ENCODE results near the gene EXOC3L4. TPM values are rescaled to one million over a fixed set of nuclear protein-coding genes. Genes with fewer than 3 reads are reported as not detected.
A peak's percentile ranks its signal among the peaks of the same experiment; 100 is the strongest.
"Not testable (repeated sequence)": the region's sequence is repeated elsewhere in the genome, so short reads cannot be mapped to it uniquely, and the experiment has no call there.

EXOC3L4 gene
- under 1 TPM in 2 of 4 donors, not detected in 2; 0.64 to 0.75 TPM for total RNA-seq

GRCh38 chr14:103094406-103095209, at the start of gene EXOC3L4:
Gene EXOC3L4, plus strand, starts transcription at chr14:103094725. Its CDS starts 5,495 bp downstream, at chr14:103100220.
- WGBS, 2 donors = 71 to 83% methylated on average over 17 to 20 of the region's 23 CpGs
- no peak for TF ChIP-seq POLR2A (IDR thresholded peaks at IDR 0.05)
- DNase-seq (ENCODE audit: low spot score in 2 of 2) = no peak
- H3K4me3 ChIP-seq (ENCODE audit: low read depth, poor library complexity, severe bottlenecking) = no peak within 1 kb of the TSS
- intact Hi-C loops (cut with DNase I; ENCODE audit: low total_unique reads) = no loop called here

DNA sequence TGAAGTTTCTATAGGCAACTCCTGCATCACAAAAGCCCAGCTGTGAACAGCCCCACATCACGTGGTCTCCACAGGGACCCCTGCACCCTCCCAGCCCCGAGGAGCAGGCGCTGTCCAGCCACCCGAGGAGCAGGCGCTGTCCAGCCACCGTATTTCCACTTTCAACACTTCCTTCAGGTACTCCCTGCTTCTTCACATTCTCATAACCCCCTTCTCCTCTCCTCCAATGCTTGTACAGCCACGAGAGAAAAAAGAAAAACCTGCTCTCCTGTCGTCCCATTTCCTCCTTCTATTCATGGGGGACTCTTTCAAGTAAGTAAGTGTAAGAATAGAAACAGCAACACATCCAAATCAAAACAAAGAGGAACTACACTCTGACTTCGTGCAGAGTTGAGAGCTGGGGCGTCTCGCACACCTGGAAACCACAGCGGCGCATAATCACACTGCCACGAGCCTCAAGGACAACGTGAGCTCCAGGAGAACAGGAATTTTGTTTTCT, 49.1 kb upstream of the EXOC3L4 start:
- WGBS, 2 donors = 48 to 61% methylated on average over 15 of the region's 15 CpGs
- TF ChIP-seq POLR2A (IDR thresholded peaks at IDR 0.05) = no peak
- intact Hi-C loops (cut with DNase I; ENCODE audit: low total_unique reads) = no loop called here
- no peak for DNase-seq (ENCODE audit: low spot score in 2 of 2)
- H3K4me3 ChIP-seq (ENCODE audit: low read depth, poor library complexity, severe bottlenecking) = no peak overlapping the region

DNA sequence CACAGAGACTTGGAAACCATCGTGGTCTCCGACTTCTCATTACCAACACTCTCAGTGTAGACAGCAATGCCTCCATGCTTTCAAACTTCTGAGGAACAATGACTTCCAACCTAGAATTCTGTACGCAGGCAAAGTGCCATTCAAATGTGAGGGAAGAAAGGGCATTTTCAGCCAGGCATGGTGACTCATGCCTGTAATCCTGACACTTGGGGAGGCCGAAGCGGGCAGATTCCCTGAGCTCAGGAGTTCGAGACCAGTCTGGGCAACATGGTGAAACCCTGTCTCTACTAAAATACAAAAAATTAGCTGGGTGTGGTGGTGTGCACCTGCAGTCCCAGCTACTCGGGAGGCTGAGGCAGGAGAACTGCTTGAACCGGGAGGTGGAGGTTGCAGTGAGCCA, 47.1 kb upstream of the EXOC3L4 start:
- 93 to 97% methylated on average over 8 of the region's 8 CpGs for WGBS, 2 donors
- intact Hi-C loops (cut with DNase I; ENCODE audit: low total_unique reads); H3K4me3 ChIP-seq (ENCODE audit: low read depth, poor library complexity, severe bottlenecking); DNase-seq (ENCODE audit: low spot score in 2 of 2): not testable (repeated sequence)

DNA sequence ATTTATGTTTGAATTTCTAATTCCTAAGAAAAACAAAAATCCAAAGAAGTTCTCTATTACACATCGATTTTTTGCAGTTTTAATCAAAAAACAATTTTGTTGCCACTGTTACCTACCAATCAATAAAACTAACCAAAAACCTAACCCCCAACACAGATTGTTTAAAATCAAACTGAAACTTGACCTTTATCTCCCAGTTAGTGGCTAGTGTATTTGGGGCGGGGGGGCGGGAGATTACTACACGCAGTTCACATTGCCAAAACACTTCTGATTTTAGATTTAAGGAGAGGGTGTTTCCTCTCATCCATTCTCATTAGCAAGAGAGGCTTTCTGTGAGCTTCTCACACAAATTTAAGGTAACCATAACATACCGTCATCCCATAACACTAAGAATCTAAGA, 43.6 kb upstream of the EXOC3L4 start:
- WGBS, 2 donors = 76 to 84% methylated on average over 5 of the region's 5 CpGs
- intact Hi-C loops (cut with DNase I; ENCODE audit: low total_unique reads) = no loop called here
- TF ChIP-seq POLR2A (IDR thresholded peaks at IDR 0.05) = no peak
- TF ChIP-seq, protein P1, sequence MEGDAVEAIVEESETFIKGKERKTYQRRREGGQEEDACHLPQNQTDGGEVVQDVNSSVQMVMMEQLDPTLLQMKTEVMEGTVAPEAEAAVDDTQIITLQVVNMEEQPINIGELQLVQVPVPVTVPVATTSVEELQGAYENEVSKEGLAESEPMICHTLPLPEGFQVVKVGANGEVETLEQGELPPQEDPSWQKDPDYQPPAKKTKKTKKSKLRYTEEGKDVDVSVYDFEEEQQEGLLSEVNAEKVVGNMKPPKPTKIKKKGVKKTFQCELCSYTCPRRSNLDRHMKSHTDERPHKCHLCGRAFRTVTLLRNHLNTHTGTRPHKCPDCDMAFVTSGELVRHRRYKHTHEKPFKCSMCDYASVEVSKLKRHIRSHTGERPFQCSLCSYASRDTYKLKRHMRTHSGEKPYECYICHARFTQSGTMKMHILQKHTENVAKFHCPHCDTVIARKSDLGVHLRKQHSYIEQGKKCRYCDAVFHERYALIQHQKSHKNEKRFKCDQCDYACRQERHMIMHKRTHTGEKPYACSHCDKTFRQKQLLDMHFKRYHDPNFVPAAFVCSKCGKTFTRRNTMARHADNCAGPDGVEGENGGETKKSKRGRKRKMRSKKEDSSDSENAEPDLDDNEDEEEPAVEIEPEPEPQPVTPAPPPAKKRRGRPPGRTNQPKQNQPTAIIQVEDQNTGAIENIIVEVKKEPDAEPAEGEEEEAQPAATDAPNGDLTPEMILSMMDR (IDR thresholded peaks at IDR 0.05) = no peak
- no peak overlapping the region for H3K4me3 ChIP-seq (ENCODE audit: low read depth, poor library complexity, severe bottlenecking)
- no peak for DNase-seq (ENCODE audit: low spot score in 2 of 2)

GRCh38 chr14:103052407-103052806, 42.1 kb upstream of the EXOC3L4 start:
- no peak for DNase-seq (ENCODE audit: low spot score in 2 of 2)
- no peak for TF ChIP-seq POLR2A (IDR thresholded peaks at IDR 0.05)
- TF ChIP-seq, protein P1 (IDR thresholded peaks at IDR 0.05) = no peak
- no peak overlapping the region for H3K4me3 ChIP-seq (ENCODE audit: low read depth, poor library complexity, severe bottlenecking)
- intact Hi-C loops (cut with DNase I; ENCODE audit: low total_unique reads) = no loop called here
- WGBS, 2 donors = 79 to 80% methylated on average over 10 of the region's 10 CpGs

DNA sequence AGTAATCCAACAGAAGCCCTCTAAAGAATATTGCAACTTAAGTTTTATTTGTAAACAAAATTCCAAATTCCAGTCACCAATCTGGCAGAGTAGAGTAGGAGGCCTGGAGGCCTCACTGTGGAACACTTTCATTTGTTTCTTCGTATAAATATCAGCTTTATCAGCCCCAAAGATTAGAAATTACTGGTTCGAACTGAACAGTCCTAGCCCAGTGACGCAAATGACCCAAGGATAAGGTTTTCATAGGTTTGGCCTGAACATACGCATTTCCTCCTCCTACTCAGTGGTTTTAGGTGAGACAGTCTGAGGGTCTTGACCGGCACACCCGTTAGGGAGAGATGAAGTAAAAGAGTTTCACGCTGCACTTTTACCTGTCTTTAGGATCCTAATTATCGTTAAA, 38.8 kb upstream of the EXOC3L4 start:
- no peak for DNase-seq (ENCODE audit: low spot score in 2 of 2)
- H3K4me3 ChIP-seq (ENCODE audit: low read depth, poor library complexity, severe bottlenecking) = no peak overlapping the region
- intact Hi-C loops (cut with DNase I; ENCODE audit: low total_unique reads) = no loop called here
- WGBS, 2 donors = 58 to 64% methylated on average over 8 of the region's 8 CpGs
- TF ChIP-seq, protein P1 (IDR thresholded peaks at IDR 0.05) = no peak
- TF ChIP-seq POLR2A (IDR thresholded peaks at IDR 0.05) = no peak

GRCh38 chr14:103056322-103057027, 38.0 kb upstream of the EXOC3L4 start:
- TF ChIP-seq, protein P1 (IDR thresholded peaks at IDR 0.05) = no peak
- TF ChIP-seq POLR2A (IDR thresholded peaks at IDR 0.05) = no peak
- H3K4me3 ChIP-seq (ENCODE audit: low read depth, poor library complexity, severe bottlenecking) = peak overlapping the region; percentile 55
- intact Hi-C loops (cut with DNase I; ENCODE audit: low total_unique reads) = no loop called here
- DNase-seq (ENCODE audit: low spot score in 2 of 2) = peak in 1 of 2 donors; percentile 95
- 2% methylated on average over 27 to 36 of the region's 50 CpGs for WGBS, 2 donors

Data from lower leg skin (tissue), 4 donors.